Loucy (cell line): ENCODE measurements around the gene WWOX.

Experiments used
- H2AFZ ChIP-seq: fragments of 200-600 bp; sonication (generic); 2 replicates; pipeline ENCODE4 v1.6.0; 2016; ENCODE audit warnings: antibody characterized with exemption, mild to moderate bottlenecking, low read length, moderate library complexity
- H3F3A ChIP-seq: fragments of 200-600 bp; 2 replicates; pipeline ENCODE4 v1.6.0; 2016; ENCODE audit warnings: antibody characterized with exemption, low read depth, mild to moderate bottlenecking
- H3K27me3 ChIP-seq: fragments of 200-600 bp; sonication (generic); 2 replicates; pipeline ENCODE4 v1.6.1; 2014; ENCODE audit warnings: low read length, mild to moderate bottlenecking; ENCODE audit not compliant: insufficient read depth, poor library complexity, severe bottlenecking
- H3K36me3 ChIP-seq: fragments of 200-600 bp; sonication (generic); 2 replicates; pipeline ENCODE4 v1.6.1; 2016; ENCODE audit warnings: low read length; ENCODE audit not compliant: insufficient read depth
- H3K4me1 ChIP-seq: fragments of 200-600 bp; sonication (generic); 2 replicates; pipeline ENCODE4 v1.5.1; 2014; ENCODE audit warnings: low read length, mild to moderate bottlenecking; ENCODE audit not compliant: insufficient read depth, poor library complexity, severe bottlenecking
- H3K4me2 ChIP-seq: fragments of 200-600 bp; sonication (generic); 2 replicates; pipeline ENCODE4 v1.6.0; 2014; ENCODE audit warnings: antibody characterized with exemption, low read length, low read depth, mild to moderate bottlenecking; ENCODE audit not compliant: poor library complexity, severe bottlenecking
- H3K4me3 ChIP-seq: fragments of 200-600 bp; sonication (generic); 2 replicates; pipeline ENCODE4 v1.5.1; 2014; ENCODE audit warnings: low read length, mild to moderate bottlenecking, mixed read lengths; ENCODE audit not compliant: poor library complexity, severe bottlenecking
- H3K79me2 ChIP-seq: fragments of 200-600 bp; sonication (generic); 2 replicates; pipeline ENCODE4 v1.6.1; 2014; ENCODE audit warnings: low read length; ENCODE audit not compliant: insufficient read depth
- H3K9ac ChIP-seq: fragments of 200-600 bp; sonication (generic); 2 replicates; pipeline ENCODE4 v1.6.0; 2014; ENCODE audit warnings: mild to moderate bottlenecking, low read depth, low read length, moderate library complexity; ENCODE audit not compliant: poor library complexity, severe bottlenecking
- H3K9me2 ChIP-seq: fragments of 200-600 bp; sonication (generic); replicated peaks from 2 replicates; pipeline ENCODE4 v1.6.1; 2016; ENCODE audit warnings: low read depth, low read length, mixed read lengths
- H3K9me3 ChIP-seq: fragments of 200-600 bp; sonication (generic); 2 replicates; pipeline ENCODE4 v1.6.1; 2014; ENCODE audit warnings: mild to moderate bottlenecking, antibody characterized with exemption, low read length, low read depth; ENCODE audit not compliant: insufficient read depth
- H4K20me1 ChIP-seq: fragments of 200-600 bp; sonication (generic); 2 replicates; pipeline ENCODE4 v1.6.0; 2014; ENCODE audit warnings: antibody characterized with exemption, low read length, mild to moderate bottlenecking; ENCODE audit not compliant: insufficient read depth, poor library complexity, severe bottlenecking
- EZH2phosphoT487 ChIP-seq: fragments of 200-600 bp; IDR thresholded peaks from 2 replicates; pipeline ENCODE4 v1.6.1; 2018; ENCODE audit warnings: antibody characterized with exemption, mild to moderate bottlenecking, moderate library complexity, borderline replicate concordance
- TF ChIP-seq, protein P1 (sequence below): fragments of 200-600 bp; sonication (generic); conservative IDR thresholded peaks from 2 replicates; pipeline ENCODE4 v1.5.1; 2014; ENCODE audit warnings: mild to moderate bottlenecking, antibody characterized with exemption, low read length

Gene WWOX

DNA sequence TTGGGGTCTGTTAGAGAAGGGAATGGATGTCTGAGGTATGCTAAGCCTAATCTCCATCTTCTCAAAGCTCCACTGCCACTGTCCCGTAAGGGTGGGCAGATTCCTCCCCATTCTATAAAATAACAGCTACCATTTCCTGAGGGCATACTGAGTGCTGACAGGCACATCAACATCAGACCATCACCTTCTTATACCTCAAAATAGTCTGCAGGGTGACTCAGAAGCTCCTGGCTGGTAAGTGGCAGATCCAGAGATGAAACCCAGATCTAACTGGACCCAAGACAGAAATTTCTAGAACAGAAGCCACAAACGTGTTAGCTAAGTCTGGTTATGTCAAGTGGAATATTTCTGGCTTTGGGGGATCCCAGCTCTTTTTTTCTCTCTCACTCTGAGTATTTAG, 548.0 kb downstream of the WWOX start:
- no peaks in the 10 kb centered on the region for H3K36me3 ChIP-seq
- H3K9me3 ChIP-seq = no peaks in the 10 kb centered on the region
- peaks cover 12% of the 10 kb centered on the region for H3K4me1 ChIP-seq
- TF ChIP-seq, protein P1, sequence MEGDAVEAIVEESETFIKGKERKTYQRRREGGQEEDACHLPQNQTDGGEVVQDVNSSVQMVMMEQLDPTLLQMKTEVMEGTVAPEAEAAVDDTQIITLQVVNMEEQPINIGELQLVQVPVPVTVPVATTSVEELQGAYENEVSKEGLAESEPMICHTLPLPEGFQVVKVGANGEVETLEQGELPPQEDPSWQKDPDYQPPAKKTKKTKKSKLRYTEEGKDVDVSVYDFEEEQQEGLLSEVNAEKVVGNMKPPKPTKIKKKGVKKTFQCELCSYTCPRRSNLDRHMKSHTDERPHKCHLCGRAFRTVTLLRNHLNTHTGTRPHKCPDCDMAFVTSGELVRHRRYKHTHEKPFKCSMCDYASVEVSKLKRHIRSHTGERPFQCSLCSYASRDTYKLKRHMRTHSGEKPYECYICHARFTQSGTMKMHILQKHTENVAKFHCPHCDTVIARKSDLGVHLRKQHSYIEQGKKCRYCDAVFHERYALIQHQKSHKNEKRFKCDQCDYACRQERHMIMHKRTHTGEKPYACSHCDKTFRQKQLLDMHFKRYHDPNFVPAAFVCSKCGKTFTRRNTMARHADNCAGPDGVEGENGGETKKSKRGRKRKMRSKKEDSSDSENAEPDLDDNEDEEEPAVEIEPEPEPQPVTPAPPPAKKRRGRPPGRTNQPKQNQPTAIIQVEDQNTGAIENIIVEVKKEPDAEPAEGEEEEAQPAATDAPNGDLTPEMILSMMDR = no peak
- no peak for TF ChIP-seq EZH2phosphoT487
- H3K27me3 ChIP-seq = no peaks in the 10 kb centered on the region
- no peaks in the 10 kb centered on the region for H3F3A ChIP-seq
- no peak overlapping the region for H3K9ac ChIP-seq
- no peak overlapping the region for H2AFZ ChIP-seq
- no peaks in the 10 kb centered on the region for H3K79me2 ChIP-seq
- no peak overlapping the region for H3K4me2 ChIP-seq
- H4K20me1 ChIP-seq = no peaks in the 10 kb centered on the region
- H3K9me2 ChIP-seq = no peaks in the 10 kb centered on the region
- no peak overlapping the region for H3K4me3 ChIP-seq

DNA sequence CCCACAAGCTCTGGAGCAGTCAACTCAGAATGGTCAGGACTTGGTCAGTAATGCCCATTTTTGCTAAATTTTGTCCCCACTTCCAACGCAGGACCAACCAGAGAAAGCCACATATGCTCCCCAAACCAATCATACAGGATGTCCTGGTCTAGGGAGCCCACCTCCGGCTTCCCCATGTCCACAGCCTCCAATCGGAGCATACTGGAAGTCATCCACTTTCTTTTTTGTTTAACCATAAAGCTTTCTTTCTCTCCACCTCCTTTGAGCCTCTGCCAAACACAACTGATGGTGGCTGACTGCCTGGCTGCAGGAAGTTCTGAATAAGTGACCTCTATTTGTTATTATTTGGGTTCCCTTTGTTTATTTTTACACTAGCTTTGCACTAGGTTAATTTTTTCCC, 549.1 kb downstream of the WWOX start:
- H2AFZ ChIP-seq = no peak overlapping the region
- H3K4me3 ChIP-seq = no peak overlapping the region
- H3K79me2 ChIP-seq = no peaks in the 10 kb centered on the region
- H3K9ac ChIP-seq = no peak overlapping the region
- H3F3A ChIP-seq = no peaks in the 10 kb centered on the region
- H3K9me3 ChIP-seq = no peaks in the 10 kb centered on the region
- H3K27me3 ChIP-seq = no peaks in the 10 kb centered on the region
- no peak overlapping the region for H3K4me2 ChIP-seq
- H4K20me1 ChIP-seq = no peaks in the 10 kb centered on the region
- no peak for TF ChIP-seq EZH2phosphoT487
- TF ChIP-seq, protein P1 = no peak
- H3K4me1 ChIP-seq = peaks cover 5% of the 10 kb centered on the region
- no peaks in the 10 kb centered on the region for H3K36me3 ChIP-seq
- no peaks in the 10 kb centered on the region for H3K9me2 ChIP-seq

DNA sequence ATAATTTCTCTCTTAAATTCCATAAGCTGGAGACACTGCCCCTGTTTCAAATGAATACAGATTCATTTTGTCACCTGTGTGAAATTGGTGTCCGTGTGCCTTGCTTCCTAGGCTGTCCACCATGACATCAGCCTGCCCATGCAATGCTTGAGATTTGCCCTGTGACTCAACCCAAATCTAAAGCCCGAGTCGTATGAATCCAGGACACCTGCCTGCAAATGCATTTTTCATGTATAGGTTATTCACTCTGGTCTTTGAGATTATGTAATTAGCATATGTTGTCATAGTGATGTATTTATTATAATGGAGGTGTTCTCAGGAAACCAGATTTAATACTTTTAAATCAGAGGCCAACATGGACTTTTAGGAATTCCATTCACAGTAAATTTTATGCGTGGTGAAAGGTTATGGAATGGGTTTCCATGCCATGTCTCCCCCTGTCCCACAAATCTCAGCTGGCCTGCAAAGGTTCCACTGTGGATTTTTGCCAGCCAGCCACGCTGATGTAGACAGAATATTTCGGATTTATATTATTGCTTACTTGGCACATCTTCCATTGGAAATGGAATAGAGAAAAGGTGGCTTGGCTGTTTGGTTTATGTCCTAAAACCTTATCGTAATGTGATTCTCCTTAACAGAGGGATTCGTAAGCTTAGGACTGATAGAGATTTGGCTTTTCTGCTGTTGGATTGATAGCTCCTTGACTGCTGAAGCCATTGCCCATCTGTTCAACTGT, 551.1 kb downstream of the WWOX start:
- H4K20me1 ChIP-seq = no peaks in the 10 kb centered on the region
- no peak overlapping the region for H3K4me2 ChIP-seq
- H3K36me3 ChIP-seq = no peaks in the 10 kb centered on the region
- no peaks in the 10 kb centered on the region for H3K4me1 ChIP-seq
- no peak overlapping the region for H3K9ac ChIP-seq
- H3K79me2 ChIP-seq = no peaks in the 10 kb centered on the region
- no peak overlapping the region for H3K4me3 ChIP-seq
- no peak overlapping the region for H2AFZ ChIP-seq
- H3K9me2 ChIP-seq = no peaks in the 10 kb centered on the region
- H3F3A ChIP-seq = no peaks in the 10 kb centered on the region
- no peaks in the 10 kb centered on the region for H3K9me3 ChIP-seq
- no peaks in the 10 kb centered on the region for H3K27me3 ChIP-seq
- TF ChIP-seq, protein P1 = no peak
- no peak for TF ChIP-seq EZH2phosphoT487
